ENCODE measurements around the gene TCAP.
A peak's percentile ranks its signal among the peaks of the same experiment; 100 is the strongest.

The TCAP gene

DNA sequence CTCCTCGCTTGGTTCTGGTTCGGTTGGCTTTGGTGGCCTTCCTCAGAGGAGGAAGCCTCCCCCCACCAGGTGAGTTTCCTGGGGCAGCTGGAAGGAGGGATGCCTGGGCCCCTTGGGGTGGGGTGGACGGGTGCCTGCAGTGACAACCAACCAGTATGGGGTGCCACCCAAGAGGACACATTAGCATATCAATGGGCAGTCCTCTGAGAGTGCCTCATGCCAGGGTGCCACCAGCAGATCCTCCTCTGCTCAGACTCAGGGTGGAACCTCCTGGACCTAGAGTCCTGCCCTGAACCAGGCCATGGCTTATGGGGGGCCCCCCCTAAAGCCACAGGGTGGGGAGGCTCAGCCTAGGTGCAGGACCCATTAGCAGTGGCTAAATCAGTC lies 35.7 kb upstream of the TCAP start:
- no peak for DNase-seq

- DNase-seq = no peak
Observed at GRCh38 chr17:39629898-39630297, 35.3 kb upstream of the TCAP start.

DNA sequence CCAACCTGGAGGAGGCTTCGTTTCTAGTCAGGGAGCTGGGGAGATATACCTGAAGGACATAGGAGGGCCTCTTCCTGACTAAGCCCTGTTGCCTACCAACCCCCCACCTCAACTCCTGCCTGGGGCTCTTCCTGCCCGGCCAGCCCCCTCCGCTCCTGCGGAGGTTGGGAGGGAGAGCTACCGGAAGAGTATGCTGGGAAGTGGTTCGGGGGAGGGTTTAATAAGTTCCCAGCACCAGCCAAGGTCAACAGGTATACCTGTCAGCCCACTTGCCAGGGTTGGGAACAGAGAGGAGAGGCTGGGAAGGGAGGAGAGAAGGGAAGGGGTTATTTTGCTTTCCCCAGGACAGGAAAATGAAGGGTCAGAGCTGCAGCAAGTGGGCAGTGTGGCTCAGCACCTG lies 33.7 kb upstream of the TCAP start:
- DNase-seq = no peak

DNA sequence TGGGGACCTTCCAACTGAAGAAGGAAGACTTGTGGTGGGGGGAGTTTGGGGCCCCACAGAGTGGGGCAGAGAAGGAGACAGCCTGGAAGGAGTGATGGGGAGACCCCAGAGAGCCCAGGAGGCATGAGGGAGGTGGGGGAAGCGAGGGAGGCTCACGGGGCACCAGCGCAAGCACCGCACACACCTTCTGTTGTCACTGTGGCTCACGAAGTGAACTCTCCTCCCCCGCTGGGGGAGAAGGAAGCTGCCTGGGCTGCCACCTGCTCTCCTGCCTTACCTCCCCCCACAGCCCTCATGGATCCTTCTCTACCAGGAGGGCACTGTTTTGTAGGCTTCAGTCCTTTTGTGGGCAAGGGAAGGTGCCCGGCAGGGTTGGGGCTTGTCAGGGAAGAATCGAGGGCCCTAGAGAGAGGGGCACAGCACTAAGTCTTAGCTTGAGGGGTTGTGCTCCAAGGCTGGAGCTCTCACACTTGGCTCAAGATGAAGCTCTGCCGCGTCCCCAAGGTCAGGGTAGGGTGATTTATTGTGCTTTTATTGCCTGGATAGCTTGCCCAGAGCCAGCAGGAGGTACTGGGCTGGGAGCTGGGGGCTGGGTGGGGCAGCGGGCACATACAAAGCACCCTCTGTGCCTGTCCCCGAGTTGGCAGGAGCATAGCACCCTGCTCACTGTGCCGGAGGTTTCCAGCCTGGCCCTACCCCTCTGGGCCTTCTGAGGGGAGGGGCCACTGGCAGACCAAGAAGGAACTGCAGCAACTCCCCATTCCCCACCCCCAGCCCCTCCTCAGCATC lies 32.8 kb upstream of the TCAP start:
- DNase-seq = no peak

DNA sequence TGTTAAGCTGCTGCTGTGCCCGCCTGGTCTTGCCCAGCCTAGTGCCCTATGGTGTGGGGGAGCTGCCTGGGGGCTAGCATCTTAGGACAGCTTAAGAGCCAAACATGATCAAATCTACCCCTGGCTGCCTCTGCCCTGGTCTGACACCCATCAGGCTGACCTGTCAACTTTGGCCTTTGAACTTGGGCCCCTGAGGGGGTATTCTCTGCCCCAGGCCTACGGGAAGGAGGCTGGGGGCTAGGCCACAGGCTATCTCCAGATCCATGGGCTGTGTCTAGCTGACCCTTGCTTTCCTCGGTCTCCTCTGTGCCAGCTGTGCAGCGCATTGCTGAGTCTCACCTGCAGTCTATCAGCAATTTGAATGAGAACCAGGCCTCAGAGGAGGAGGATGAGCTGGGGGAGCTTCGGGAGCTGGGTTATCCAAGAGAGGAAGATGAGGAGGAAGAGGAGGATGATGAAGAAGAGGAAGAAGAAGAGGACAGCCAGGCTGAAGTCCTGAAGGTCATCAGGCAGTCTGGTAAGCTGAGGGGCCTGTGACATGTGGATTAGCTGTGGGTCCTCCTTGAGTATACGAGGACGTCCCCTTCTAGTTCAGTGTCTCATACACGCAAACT lies 31.5 kb upstream of the TCAP start:
- no peak for DNase-seq

GRCh38 chr17:39634384-39634871 lies 30.7 kb upstream of the TCAP start:
- peak in 1 of 2 experiments; percentile 70 for DNase-seq

DNA sequence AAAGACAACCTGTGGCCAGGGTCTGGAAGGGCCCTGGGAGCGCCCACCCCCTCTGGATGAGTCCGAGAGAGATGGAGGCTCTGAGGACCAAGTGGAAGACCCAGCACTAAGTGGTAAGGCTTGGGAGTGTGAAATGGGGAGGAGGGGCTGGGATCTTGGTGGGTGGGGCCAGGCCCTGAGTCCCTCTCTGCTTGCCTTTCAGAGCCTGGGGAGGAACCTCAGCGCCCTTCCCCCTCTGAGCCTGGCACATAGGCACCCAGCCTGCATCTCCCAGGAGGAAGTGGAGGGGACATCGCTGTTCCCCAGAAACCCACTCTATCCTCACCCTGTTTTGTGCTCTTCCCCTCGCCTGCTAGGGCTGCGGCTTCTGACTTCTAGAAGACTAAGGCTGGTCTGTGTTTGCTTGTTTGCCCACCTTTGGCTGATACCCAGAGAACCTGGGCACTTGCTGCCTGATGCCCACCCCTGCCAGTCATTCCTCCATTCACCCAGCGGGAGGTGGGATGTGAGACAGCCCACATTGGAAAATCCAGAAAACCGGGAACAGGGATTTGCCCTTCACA lies 29.5 kb upstream of the TCAP start:
- no peak for DNase-seq

DNA sequence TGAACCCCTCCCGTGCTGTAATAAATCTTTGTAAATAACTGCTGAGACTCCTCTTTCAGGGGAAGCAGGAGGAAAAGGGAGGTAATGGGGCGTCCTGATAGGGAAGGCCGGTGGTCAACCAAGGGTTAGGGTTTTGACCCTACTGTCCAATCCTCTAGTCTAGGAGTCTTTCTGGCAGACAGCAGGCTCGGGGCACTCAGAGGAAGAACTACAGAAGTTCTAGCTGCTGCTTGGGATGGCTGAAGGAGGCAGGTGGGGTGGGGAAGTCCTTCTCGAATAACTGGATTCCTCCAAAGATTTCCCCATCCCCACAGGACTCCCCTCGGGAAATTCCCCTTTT lies 28.6 kb upstream of the TCAP start:
- DNase-seq = no peak

- DNase-seq = peak; percentile 71 to 72
Observed at GRCh38 chr17:39636927-39637736, 28.0 kb upstream of the TCAP start, which contains the start of gene STARD3. STARD3 (plus strand) TSS chr17:39637144; CDS start chr17:39653532, 16,388 bp downstream.

DNA sequence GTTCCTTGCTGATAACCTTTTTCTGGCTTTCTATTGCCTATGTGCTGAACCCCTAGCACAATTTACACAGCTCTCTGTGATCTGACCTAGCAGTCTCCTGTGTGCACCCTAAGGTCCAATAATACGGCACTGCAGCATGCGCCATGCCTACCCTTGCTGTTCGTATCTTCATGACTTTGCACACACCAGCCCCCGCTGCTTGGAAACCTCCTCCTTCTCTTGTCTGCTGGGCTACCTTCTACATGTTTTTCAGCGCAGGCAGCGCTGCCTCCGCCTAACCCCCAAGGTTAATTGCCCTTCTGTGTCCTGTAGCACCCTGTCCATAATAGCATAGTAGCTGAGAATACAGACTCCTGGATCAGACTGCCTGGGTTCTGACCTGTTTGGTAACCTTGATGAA lies 26.8 kb upstream of the TCAP start:
- no peak for DNase-seq

- no peak for DNase-seq
Observed at GRCh38 chr17:39639043-39639442, 26.1 kb upstream of the TCAP start.

GRCh38 chr17:39639566-39640458 lies 25.3 kb upstream of the TCAP start:
- no peak for DNase-seq

- DNase-seq = no peak
Observed at GRCh38 chr17:39640591-39641031, 24.5 kb upstream of the TCAP start.

DNA sequence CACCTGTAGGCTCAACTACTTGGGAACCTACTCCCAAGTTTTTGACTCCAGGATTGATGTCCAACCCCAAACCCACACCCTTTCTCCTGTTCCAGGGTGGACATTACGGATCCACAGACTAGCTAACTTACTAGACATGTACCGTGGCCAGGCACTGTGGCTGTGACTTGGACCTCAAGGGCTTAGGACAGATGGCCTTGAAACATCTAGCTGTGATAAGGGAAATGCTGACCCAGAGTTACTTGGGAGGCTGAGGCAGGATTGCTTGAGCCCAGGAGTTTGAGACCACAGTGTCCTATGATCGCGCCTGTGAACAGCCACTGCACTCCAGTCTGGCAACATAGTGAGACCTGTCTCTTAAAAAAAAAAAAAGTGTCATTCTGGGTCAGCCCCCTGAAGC lies 24.1 kb upstream of the TCAP start:
- DNase-seq = no peak

GRCh38 chr17:39641883-39642282 lies 23.3 kb upstream of the TCAP start:
- no peak for DNase-seq

GRCh38 chr17:39642291-39643074 lies 22.7 kb upstream of the TCAP start:
- no peak for DNase-seq

DNA sequence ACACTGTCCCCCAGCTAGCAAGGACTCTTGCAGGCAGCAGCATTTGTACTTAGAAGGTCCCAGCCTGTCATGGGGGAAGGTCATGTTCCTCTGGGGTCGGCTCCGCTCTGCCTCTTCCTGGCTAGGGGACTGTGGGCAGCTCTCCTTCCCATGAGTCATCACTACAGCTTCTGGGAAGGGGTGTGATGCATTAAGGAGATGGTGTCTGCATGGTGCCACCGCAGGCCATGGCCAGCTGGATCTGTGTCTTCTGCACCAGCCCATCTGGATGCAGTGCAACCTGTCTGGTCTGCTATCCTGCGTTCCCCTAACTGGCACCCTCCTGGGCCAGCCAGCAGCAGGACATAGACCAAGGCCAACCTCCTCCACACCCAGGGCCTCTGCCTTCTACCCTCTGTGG lies 21.9 kb upstream of the TCAP start:
- DNase-seq = no peak

DNA sequence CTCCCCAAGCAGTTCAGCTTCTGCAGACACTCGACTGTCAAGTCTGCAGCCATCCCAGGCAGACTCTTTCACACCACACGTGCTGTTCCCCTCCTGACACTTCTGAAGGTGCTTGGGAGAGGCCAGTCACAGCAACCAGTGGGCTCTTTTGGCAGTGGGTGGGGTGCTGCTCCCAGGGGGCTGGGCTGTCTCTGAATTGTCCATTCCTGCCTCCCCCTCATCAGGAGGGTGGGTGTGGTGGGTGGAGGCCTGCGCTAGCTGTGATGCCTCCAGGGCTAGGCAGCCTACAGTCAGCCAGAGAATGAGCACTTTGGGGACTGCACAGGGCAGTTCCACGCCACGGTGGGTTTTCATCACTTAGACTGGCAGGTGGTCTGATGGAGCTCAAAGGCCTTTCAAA lies 17.9 kb upstream of the TCAP start:
- no peak for DNase-seq

GRCh38 chr17:39648616-39649366 lies 16.4 kb upstream of the TCAP start:
- no peak for DNase-seq

DNA sequence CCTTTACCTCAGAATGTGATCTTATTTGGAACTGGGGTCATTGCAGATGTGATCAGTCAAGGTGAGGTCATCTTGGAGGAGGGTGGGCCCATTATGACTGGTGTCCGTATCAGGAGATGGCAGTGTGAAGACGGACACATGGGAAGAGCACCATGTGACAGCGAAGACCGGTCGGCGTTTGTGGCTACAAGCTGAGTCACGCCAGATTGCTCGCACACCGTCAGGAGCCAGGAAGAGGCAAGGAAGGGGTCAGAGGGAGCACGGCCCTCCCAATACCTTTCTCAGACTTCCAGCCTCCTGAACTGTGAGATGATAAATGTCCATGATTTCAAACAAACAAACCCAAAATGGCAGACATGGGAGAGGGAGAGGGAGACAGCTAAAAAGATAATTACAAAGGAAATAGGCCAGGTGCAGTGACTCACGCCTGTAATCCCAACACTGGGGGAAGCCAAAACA lies 15.0 kb upstream of the TCAP start:
- DNase-seq = no peak

All from SW 1271 (cell line).